Naive thymus-derived CD8-positive, alpha-beta T cell (primary cell): Measurements from ENCODE around the gene IL17A. TPM values are rescaled to one million over a fixed set of nuclear protein-coding genes. Genes with fewer than 3 reads are reported as not detected.
A peak's percentile ranks its signal among the peaks of the same experiment; 100 is the strongest.

Source experiments
- ATAC-seq, 2 donors: fragments of 150-1000 bp; cut with Tn5 transposase in 1 of 2; sonication (Bioruptor Pico), chemical (Tn5 transposase) in 1 of 2; 1 replicate in 1 of 2; 2 replicates in 1 of 2; pipeline ENCODE4 v1.10.0; 2021; ENCODE audit warnings: mild to moderate bottlenecking in 2 of 2, moderate library complexity in 2 of 2
- POLR2A ChIA-PET: fragments of 350-600 bp; sonication (Branson Sonifier 250); formaldehyde crosslinking; loops from one replicate; lab custom pipeline; 2021; ENCODE audit warnings: antibody characterized with exemption; lab: Charles Lee
- DNase-seq, 10 donors: peaks; one replicate each; pipeline versions ENCODE4 v3.0.0 to v3.0.0-alpha.2; 2020 to 2022
- H3K27ac Mint-ChIP-seq, 10 donors: one replicate each; pipeline ENCODE4 v1.8.0; 2020 to 2022; ENCODE audit warnings: mild to moderate bottlenecking in 10 of 10, mixed read lengths in 10 of 10, moderate library complexity in 4 of 10, inconsistent platforms in 1 of 10
- H3K27me3 Mint-ChIP-seq, 5 donors: one replicate each; pipeline ENCODE4 v1.8.0; 2021 to 2022; ENCODE audit warnings: mixed read lengths in 5 of 5
- H3K36me3 Mint-ChIP-seq, 3 donors: one replicate each; pipeline ENCODE4 v1.8.0; 2020 to 2022; ENCODE audit warnings: mixed read lengths in 3 of 3, mild to moderate bottlenecking in 2 of 3, inconsistent platforms in 1 of 3
- H3K4me1 Mint-ChIP-seq, 4 donors: one replicate each; pipeline ENCODE4 v1.8.0; 2021 to 2022; ENCODE audit warnings: mixed read lengths in 4 of 4
- H3K4me3 Mint-ChIP-seq, 10 donors: one replicate each; pipeline ENCODE4 v1.8.0; 2020 to 2022; ENCODE audit warnings: mild to moderate bottlenecking in 10 of 10, mixed read lengths in 10 of 10, moderate library complexity in 6 of 10, inconsistent platforms in 1 of 10
- H3K9me3 Mint-ChIP-seq, 9 donors: one replicate each; pipeline ENCODE4 v1.8.0; 2020 to 2022; ENCODE audit warnings: mixed read lengths in 9 of 9, mild to moderate bottlenecking in 3 of 9, inconsistent platforms in 1 of 9, moderate library complexity in 1 of 9
- polyA plus RNA-seq, 3 donors: library from polyadenylated mRNA; unstranded; fragments of 300-500 nt; fragmentation: Illumina TruSeq; gene quantifications; one replicate each; pipeline ENCODE4 v1.2.3, GENCODE V29; 2021
- total RNA-seq, 8 experiments: library from RNA in 2 of 8; stranded (reverse) in 2 of 8; gene quantifications; one replicate each; pipeline ENCODE4 v1.2.3 and lab custom pipeline; 2021 to 2026

IL17A gene
- total and polyA plus RNA-seq, 5 experiments from 2014 or later, result not detected

DNA sequence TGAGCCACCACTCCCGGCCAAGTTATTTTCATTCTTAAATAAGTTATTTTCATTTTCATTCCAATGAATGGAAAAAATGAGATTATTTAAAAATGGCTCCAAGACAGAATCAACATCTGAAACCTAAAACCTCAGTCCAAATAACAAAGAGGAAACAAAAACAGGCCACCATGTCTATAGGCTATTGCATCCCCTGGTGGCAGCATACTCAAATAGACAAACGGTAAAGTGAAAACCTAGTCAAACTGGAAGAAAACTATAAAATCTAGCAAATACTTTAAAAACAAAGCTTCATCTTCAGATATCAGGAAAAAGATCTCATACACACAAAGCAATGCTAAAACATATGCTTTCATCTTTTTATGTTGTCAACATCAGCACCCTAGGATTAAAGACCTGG, 20.9 kb downstream of the IL17A start:
- Mint-ChIP-seq H3K27ac (no peak overlapping the region), H3K4me1 (peaks cover 0 to 1% (median 0%) of the 10 kb centered on the region in 4 donors), H3K36me3 (peaks cover 0 to 4% (median 2%) of the 10 kb centered on the region in 3 donors), H3K9me3 (peaks cover 0 to 4% (median 0%) of the 10 kb centered on the region in 9 donors), H3K4me3 (no peak overlapping the region), H3K27me3 (peaks cover 4 to 17% (median 6%) of the 10 kb centered on the region in 5 donors)
- no peak for ATAC-seq
- DNase-seq, result no peak
- POLR2A ChIA-PET, result no interaction called here

DNA sequence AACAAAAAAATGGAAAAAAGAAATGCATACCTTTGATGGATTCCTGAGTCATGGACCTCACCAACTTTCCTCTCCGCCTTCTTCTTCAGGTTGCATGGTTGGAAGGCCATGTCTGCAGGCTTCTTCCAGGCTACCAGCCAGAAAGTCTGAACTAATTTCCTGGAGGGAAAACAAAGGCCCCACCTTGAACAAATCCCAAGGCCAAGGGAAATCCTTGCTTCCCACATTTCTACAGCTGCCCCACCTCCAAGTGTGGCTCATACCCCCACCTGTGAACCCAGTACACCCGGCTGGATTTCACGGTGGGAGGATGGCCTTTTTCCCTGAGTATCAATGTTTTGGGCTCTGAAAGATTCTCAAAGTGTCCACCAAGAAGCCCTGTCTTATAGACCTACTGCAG, 22.4 kb downstream of the IL17A start:
- no peak for DNase-seq
- ATAC-seq, result no peak
- H3K36me3 Mint-ChIP-seq, result peaks cover 0 to 4% (median 2%) of the 10 kb centered on the region in 3 donors
- H3K27me3 Mint-ChIP-seq, result peaks cover 4 to 15% (median 6%) of the 10 kb centered on the region in 5 donors
- H3K9me3 Mint-ChIP-seq, result peaks cover 0 to 2% (median 0%) of the 10 kb centered on the region in 9 donors
- H3K27ac Mint-ChIP-seq, result no peak overlapping the region
- no peak overlapping the region for H3K4me3 Mint-ChIP-seq
- peaks cover 0 to 8% (median 5%) of the 10 kb centered on the region in 4 donors for H3K4me1 Mint-ChIP-seq
- POLR2A ChIA-PET, result no interaction called here

DNA sequence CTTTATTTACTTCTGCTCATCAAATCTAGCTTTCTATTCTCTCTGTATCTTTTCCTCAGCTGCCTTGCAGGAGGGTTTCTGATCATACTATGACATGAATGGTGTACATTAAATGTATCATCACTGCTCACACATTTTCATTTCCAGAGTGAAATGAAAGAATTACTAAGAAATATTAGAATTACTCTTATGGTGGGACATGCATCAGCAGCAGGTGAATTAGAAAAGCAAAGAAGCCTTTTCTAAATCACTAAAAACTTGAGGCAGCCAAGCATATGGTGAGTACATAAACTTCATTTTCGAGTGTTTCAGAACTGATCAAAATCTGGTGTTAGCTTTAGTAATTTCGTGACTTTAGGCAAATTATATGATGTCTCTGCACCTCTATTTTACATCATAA, 23.6 kb downstream of the IL17A start:
- POLR2A ChIA-PET, result no interaction called here
- Mint-ChIP-seq H3K27me3 (peaks cover 4 to 15% (median 6%) of the 10 kb centered on the region in 5 donors), H3K4me1 (peaks cover 0 to 8% (median 5%) of the 10 kb centered on the region in 4 donors), H3K36me3 (peaks cover 0 to 4% (median 2%) of the 10 kb centered on the region in 3 donors), H3K27ac (no peak overlapping the region), H3K4me3 (no peak overlapping the region), H3K9me3 (peaks cover 0 to 2% (median 0%) of the 10 kb centered on the region in 9 donors)
- ATAC-seq (no peak), DNase-seq (no peak)

GRCh38 chr6:52210227-52210626, 24.1 kb downstream of the IL17A start:
- H3K4me3 Mint-ChIP-seq, result no peak overlapping the region

GRCh38 chr6:52213127-52213526, 27.0 kb downstream of the IL17A start:
- peaks cover 0 to 7% (median 2%) of the 10 kb centered on the region in 5 donors for H3K27me3 Mint-ChIP-seq
- ATAC-seq (peak in 1 of 2 donors; percentile 67), DNase-seq (peak in 1 of 10 donors; percentile 9)
- H3K27ac Mint-ChIP-seq, result no peak overlapping the region
- no peak overlapping the region for H3K4me3 Mint-ChIP-seq
- no peaks in the 10 kb centered on the region for H3K9me3 Mint-ChIP-seq
- no peaks in the 10 kb centered on the region for H3K36me3 Mint-ChIP-seq
- POLR2A ChIA-PET, result no interaction called here
- peaks cover 0 to 8% (median 5%) of the 10 kb centered on the region in 4 donors for H3K4me1 Mint-ChIP-seq

More at GRCh38 chr6:52210227-52210626, 24.1 kb downstream of the IL17A start:
- Mint-ChIP-seq H3K27me3 (peaks cover 4 to 15% (median 6%) of the 10 kb centered on the region in 5 donors), H3K4me1 (peaks cover 0 to 8% (median 5%) of the 10 kb centered on the region in 4 donors), H3K9me3 (peaks cover 0 to 2% (median 0%) of the 10 kb centered on the region in 9 donors), H3K27ac (no peak overlapping the region), H3K36me3 (peaks cover 0 to 4% (median 2%) of the 10 kb centered on the region in 3 donors)
- POLR2A ChIA-PET, result no interaction called here
- no peak for DNase-seq
- ATAC-seq, result no peak

GRCh38 chr6:52215787-52216186, 29.6 kb downstream of the IL17A start:
- Mint-ChIP-seq H3K4me1 (peaks cover 0 to 8% (median 4%) of the 10 kb centered on the region in 4 donors), H3K27me3 (peaks cover 0 to 1% (median 0%) of the 10 kb centered on the region in 5 donors), H3K36me3 (no peaks in the 10 kb centered on the region), H3K9me3 (no peaks in the 10 kb centered on the region), H3K27ac (no peak overlapping the region), H3K4me3 (no peak overlapping the region)
- POLR2A ChIA-PET, result no interaction called here
- ATAC-seq (no peak), DNase-seq (no peak)

DNA sequence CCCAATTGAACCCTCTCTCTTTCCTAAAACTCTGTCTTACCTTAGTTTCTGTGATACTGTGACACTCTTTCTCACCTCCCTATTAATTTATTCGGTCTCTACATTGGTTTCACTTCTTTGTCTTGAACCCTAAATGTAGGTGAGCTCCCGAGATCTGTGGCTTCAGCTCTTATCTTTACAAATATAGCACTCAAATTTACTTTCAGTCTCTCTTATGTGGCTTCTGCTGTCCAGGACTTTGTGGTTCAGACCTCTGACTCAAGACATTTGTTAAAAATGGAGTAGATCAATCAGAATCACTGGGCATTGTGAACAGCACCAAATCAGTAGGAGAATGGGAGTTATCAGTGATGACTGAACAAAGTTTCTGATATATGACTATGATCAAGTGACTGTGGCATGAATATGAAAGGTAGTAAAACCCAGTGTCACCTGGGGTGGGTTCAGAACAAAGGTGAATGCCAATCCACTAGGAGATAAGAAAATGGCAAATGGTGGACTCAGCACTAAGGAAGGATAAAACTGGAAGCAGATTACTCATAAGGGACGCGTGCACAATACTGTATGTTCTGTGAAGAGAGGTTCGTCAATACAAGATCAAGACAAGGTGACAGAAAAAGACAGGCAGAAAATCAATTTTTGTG, 30.9 kb downstream of the IL17A start:
- no peak for DNase-seq
- no peak for ATAC-seq
- Mint-ChIP-seq H3K4me1 (peaks cover 6 to 15% (median 11%) of the 10 kb centered on the region in 4 donors), H3K27me3 (peaks cover 0 to 1% (median 0%) of the 10 kb centered on the region in 5 donors), H3K27ac (no peak overlapping the region), H3K4me3 (no peak overlapping the region), H3K9me3 (no peaks in the 10 kb centered on the region), H3K36me3 (no peaks in the 10 kb centered on the region)
- POLR2A ChIA-PET, result interaction anchor here (0.6 to 0.7 kb wide), 2 partner anchors 36 to 37 kb away, joined by 4 to 9 read pairs; no protein-coding TSS in a partner anchor

DNA sequence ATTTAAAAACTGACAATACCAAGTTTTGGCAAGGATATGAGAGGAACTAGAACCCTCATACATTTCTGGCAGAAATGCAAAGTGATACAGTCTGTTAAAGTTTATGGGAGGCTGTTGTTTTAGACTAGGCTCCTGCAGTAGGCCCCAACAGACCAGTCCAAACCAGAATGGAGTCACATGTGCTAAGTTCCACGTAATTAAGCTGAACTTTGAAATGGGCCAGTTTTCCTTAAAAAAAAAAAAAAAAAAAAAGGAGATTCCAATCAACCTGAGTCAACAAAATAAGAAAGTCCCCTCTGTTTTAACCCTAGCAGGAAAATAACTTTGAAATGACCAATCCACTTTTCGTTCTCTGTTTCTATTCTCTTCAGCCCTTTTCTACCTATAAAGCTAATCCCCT, 31.6 kb downstream of the IL17A start:
- H3K4me1 Mint-ChIP-seq, result peaks cover 6 to 12% (median 8%) of the 10 kb centered on the region in 4 donors
- no peaks in the 10 kb centered on the region for H3K36me3 Mint-ChIP-seq
- H3K4me3 Mint-ChIP-seq, result no peak overlapping the region
- ATAC-seq, result no peak
- H3K27me3 Mint-ChIP-seq, result peaks cover 0 to 1% (median 0%) of the 10 kb centered on the region in 5 donors
- DNase-seq, result no peak
- no peak overlapping the region for H3K27ac Mint-ChIP-seq
- POLR2A ChIA-PET, result interaction anchor here (0.7 kb wide), 1 partner anchor 473 kb away, joined by 4 read pairs; no protein-coding TSS in a partner anchor
- no peaks in the 10 kb centered on the region for H3K9me3 Mint-ChIP-seq

DNA sequence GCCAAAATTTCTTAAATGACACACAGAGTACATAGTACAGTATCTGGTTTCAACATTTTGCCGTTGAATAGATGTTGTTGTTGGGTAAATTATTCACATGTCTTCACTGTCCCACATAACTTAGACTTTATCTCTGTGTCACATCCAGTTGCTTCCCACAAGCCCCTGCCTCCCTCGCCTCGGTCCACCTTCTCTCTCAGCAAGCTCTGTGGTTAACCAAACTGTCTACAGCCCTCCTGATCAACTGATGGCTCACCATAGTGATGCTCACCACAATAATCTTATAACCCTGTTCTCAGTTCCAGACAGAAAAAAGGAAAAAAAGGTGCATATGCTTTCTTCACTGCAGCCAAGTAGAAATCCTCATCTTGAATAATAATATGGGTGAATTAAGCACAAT, 35.1 kb downstream of the IL17A start:
- DNase-seq (no peak), ATAC-seq (peak in 1 of 2 donors; percentile 57)
- Mint-ChIP-seq H3K9me3 (no peaks in the 10 kb centered on the region), H3K27me3 (peaks cover 0 to 13% (median 10%) of the 10 kb centered on the region in 5 donors), H3K4me3 (peak overlapping the region in 1 of 10 donors; percentile 1), H3K4me1 (peaks cover 6 to 8% (median 7%) of the 10 kb centered on the region in 4 donors), H3K36me3 (no peaks in the 10 kb centered on the region), H3K27ac (peak overlapping the region in 3 of 10 donors; percentile 10 to 66 (median 45))
- POLR2A ChIA-PET, result no interaction called here

DNA sequence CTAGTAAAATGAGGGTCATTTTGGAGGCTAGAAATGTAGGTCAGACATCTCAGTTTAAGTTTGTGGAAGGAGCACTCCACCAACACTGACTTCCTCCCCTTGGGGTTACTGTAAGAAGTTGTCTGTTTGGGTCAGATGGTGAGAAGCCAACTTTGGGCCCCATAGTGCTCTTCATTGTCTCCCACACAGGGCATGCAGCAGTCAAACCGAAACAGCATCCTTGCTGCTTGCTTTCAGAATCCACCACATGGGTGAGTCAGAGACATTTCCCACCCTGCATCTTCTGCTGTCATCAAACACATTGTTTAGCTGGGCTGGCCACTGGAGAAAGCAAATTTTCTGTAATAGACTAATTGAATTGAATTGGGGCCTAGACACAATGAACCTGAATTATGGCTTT, 41.3 kb downstream of the IL17A start:
- Mint-ChIP-seq H3K4me3 (no peak overlapping the region), H3K27ac (peak overlapping the region in 1 of 10 donors; percentile 21), H3K9me3 (no peaks in the 10 kb centered on the region), H3K27me3 (peaks cover 0 to 13% (median 10%) of the 10 kb centered on the region in 5 donors), H3K36me3 (no peaks in the 10 kb centered on the region), H3K4me1 (peaks cover 0 to 2% (median 0%) of the 10 kb centered on the region in 4 donors)
- DNase-seq (no peak), ATAC-seq (no peak)
- POLR2A ChIA-PET, result no interaction called here

- no peak for ATAC-seq
- POLR2A ChIA-PET, result no interaction called here
- no peak overlapping the region for H3K27ac Mint-ChIP-seq
Measured at GRCh38 chr6:52230685-52231084, 44.5 kb downstream of the IL17A start.

GRCh38 chr6:52231406-52232127, 45.4 kb downstream of the IL17A start:
- DNase-seq, result peak in 1 of 10 donors; percentile 40
- POLR2A ChIA-PET, result no interaction called here
- peak overlapping the region in 2 of 10 donors; percentile 7 to 30 for H3K27ac Mint-ChIP-seq
- peaks cover 0 to 2% (median 0%) of the 10 kb centered on the region in 4 donors for H3K4me1 Mint-ChIP-seq
- H3K27me3 Mint-ChIP-seq, result peaks cover 1 to 20% (median 6%) of the 10 kb centered on the region in 5 donors
- no peaks in the 10 kb centered on the region for H3K9me3 Mint-ChIP-seq
- no peak overlapping the region for H3K4me3 Mint-ChIP-seq
- no peak for ATAC-seq
- H3K36me3 Mint-ChIP-seq, result no peaks in the 10 kb centered on the region

More at GRCh38 chr6:52230685-52231084, 44.5 kb downstream of the IL17A start:
- Mint-ChIP-seq H3K9me3 (no peaks in the 10 kb centered on the region), H3K36me3 (no peaks in the 10 kb centered on the region), H3K4me3 (no peak overlapping the region), H3K27me3 (peaks cover 1 to 11% (median 6%) of the 10 kb centered on the region in 5 donors), H3K4me1 (peaks cover 0 to 2% (median 0%) of the 10 kb centered on the region in 4 donors)
- no peak for DNase-seq

GRCh38 chr6:52233005-52233404, 46.8 kb downstream of the IL17A start:
- no peaks in the 10 kb centered on the region for H3K36me3 Mint-ChIP-seq
- no peak for DNase-seq
- no peaks in the 10 kb centered on the region for H3K9me3 Mint-ChIP-seq
- no peak for ATAC-seq
- H3K4me3 Mint-ChIP-seq, result no peak overlapping the region
- no peak overlapping the region for H3K27ac Mint-ChIP-seq
- H3K27me3 Mint-ChIP-seq, result peaks cover 3 to 26% (median 11%) of the 10 kb centered on the region in 5 donors
- no peaks in the 10 kb centered on the region for H3K4me1 Mint-ChIP-seq
- POLR2A ChIA-PET, result no interaction called here
